Urinary bladder (tissue), 4 donors: ENCODE results near the gene DENND10. TPM values are rescaled to one million over a fixed set of nuclear protein-coding genes. Genes with fewer than 3 reads are reported as not detected.
A peak's percentile ranks its signal among the peaks of the same experiment; 100 is the strongest.

ENCODE experiments used
- DNase-seq: peaks from one replicate; pipeline ENCODE4 v3.0.0-alpha.2; 2015; ENCODE audit errors: extremely low spot score
- H3K27ac ChIP-seq: one replicate; pipeline ENCODE4 v1.5.1; 2013; ENCODE audit warnings: low read depth, mild to moderate bottlenecking, moderate library complexity
- H3K36me3 ChIP-seq: one replicate; pipeline ENCODE4 v1.6.1; 2013; ENCODE audit warnings: mild to moderate bottlenecking, moderate library complexity; ENCODE audit not compliant: insufficient read depth
- H3K4me1 ChIP-seq: one replicate; pipeline ENCODE4 v1.6.1; 2013; ENCODE audit warnings: mild to moderate bottlenecking, moderate library complexity; ENCODE audit not compliant: insufficient read depth
- H3K4me3 ChIP-seq: one replicate; pipeline ENCODE4 v1.5.1; 2013; ENCODE audit warnings: low read depth, low read length
- WGBS: extraction: QIAGEN DNeasy Blood & Tissue Kit; methylation state at CpG from one replicate; pipeline ENCODE4 v1.1.7; 2013; 5-methylcytosine and 5-hydroxymethylcytosine counted together
- polyA plus RNA-seq: library from polyadenylated mRNA; stranded (reverse); fragments of 200-250 nt; gene quantifications from one replicate; pipeline ENCODE4 v1.2.3, GENCODE V29; 2013
- total RNA-seq: library from RNA; depleted of rRNA; stranded (reverse); fragments of >200 nt; gene quantifications from one replicate; pipeline ENCODE4 v1.2.3, GENCODE V29; 2014
- donor health status: healthy with polysubstance abuse.
- donor health status: healthy.

DENND10 gene
- total RNA-seq: 45.7 TPM
- polyA plus RNA-seq: 25.4 TPM

- Histone ChIP-seq H3K36me3 (no peaks in the 10 kb centered on the region), H3K4me1 (no peaks in the 10 kb centered on the region), H3K4me3 (peak within 1 kb of the TSS; percentile 89), H3K27ac (peak within 1 kb of the TSS; percentile 69)
- 1% methylated on average over 91 of the region's 91 CpGs for WGBS
- peak; percentile 55 for DNase-seq
These were observed at the start of gene DENND10 for GRCh38 chr10:119103903-119104653. Gene DENND10, plus strand, starts transcription at chr10:119104113. Its CDS starts 30 bp downstream, at chr10:119104143.

GRCh38 chr10:119055472-119055871 lies 48.4 kb upstream of the DENND10 start:
- Histone ChIP-seq H3K27ac (no peak overlapping the region), H3K4me1 (no peaks in the 10 kb centered on the region), H3K36me3 (peaks cover 18% of the 10 kb centered on the region), H3K4me3 (no peak overlapping the region)
- no peak for DNase-seq
- 88% methylated on average over 1 of the region's 1 CpG for WGBS

GRCh38 chr10:119058010-119058409 lies 45.9 kb upstream of the DENND10 start:
- no peak overlapping the region for H3K27ac ChIP-seq
- H3K4me3 ChIP-seq: no peak overlapping the region
- H3K36me3 ChIP-seq: peaks cover 18% of the 10 kb centered on the region
- no peaks in the 10 kb centered on the region for H3K4me1 ChIP-seq
- no peak for DNase-seq
- 93% methylated on average over 11 of the region's 11 CpGs for WGBS

- Histone ChIP-seq H3K4me3 (no peak overlapping the region), H3K4me1 (no peaks in the 10 kb centered on the region), H3K36me3 (peaks cover 16% of the 10 kb centered on the region), H3K27ac (no peak overlapping the region)
- WGBS: 71% methylated on average over 4 of the region's 4 CpGs
- no peak for DNase-seq
These were observed 44.4 kb upstream of the DENND10 start for GRCh38 chr10:119059557-119059956.

GRCh38 chr10:119060107-119060506 lies 43.8 kb upstream of the DENND10 start:
- Histone ChIP-seq H3K27ac (no peak overlapping the region), H3K36me3 (peaks cover 17% of the 10 kb centered on the region), H3K4me3 (no peak overlapping the region), H3K4me1 (no peaks in the 10 kb centered on the region)
- WGBS: 95% methylated on average over 1 of the region's 1 CpG
- no peak for DNase-seq

- Histone ChIP-seq H3K4me1 (no peaks in the 10 kb centered on the region), H3K27ac (no peak overlapping the region), H3K36me3 (peaks cover 16% of the 10 kb centered on the region), H3K4me3 (no peak overlapping the region)
- DNase-seq: no peak
- WGBS: 87% methylated on average over 1 of the region's 1 CpG
These were observed 42.6 kb upstream of the DENND10 start for GRCh38 chr10:119061352-119061751.

GRCh38 chr10:119061926-119062325 lies 42.0 kb upstream of the DENND10 start:
- DNase-seq: no peak
- WGBS: 93% methylated on average over 2 of the region's 2 CpGs
- Histone ChIP-seq H3K4me3 (no peak overlapping the region), H3K27ac (no peak overlapping the region), H3K36me3 (peaks cover 20% of the 10 kb centered on the region), H3K4me1 (no peaks in the 10 kb centered on the region)

GRCh38 chr10:119070395-119071165 lies 33.3 kb upstream of the DENND10 start:
- DNase-seq: no peak
- WGBS: 91% methylated on average over 9 of the region's 9 CpGs
- no peaks in the 10 kb centered on the region for H3K4me1 ChIP-seq
- no peak overlapping the region for H3K4me3 ChIP-seq
- no peak overlapping the region for H3K27ac ChIP-seq
- H3K36me3 ChIP-seq: peaks cover 9% of the 10 kb centered on the region

- H3K4me1 ChIP-seq: peaks cover 2% of the 10 kb centered on the region
- no peak for DNase-seq
- H3K36me3 ChIP-seq: peaks cover 5% of the 10 kb centered on the region
- H3K4me3 ChIP-seq: no peak overlapping the region
- no peak overlapping the region for H3K27ac ChIP-seq
- 84% methylated on average over 6 of the region's 6 CpGs for WGBS
These were observed 30.3 kb upstream of the DENND10 start for GRCh38 chr10:119073584-119073983.

GRCh38 chr10:119078422-119079179 lies 25.3 kb upstream of the DENND10 start:
- Histone ChIP-seq H3K4me3 (peak overlapping the region; percentile 73), H3K36me3 (no peaks in the 10 kb centered on the region), H3K4me1 (peaks cover 2% of the 10 kb centered on the region), H3K27ac (no peak overlapping the region)
- 37% methylated on average over 10 of the region's 10 CpGs for WGBS
- no peak for DNase-seq

GRCh38 chr10:119079599-119080520 lies 24.1 kb upstream of the DENND10 start:
- DNase-seq: no peak
- Histone ChIP-seq H3K27ac (peak overlapping the region; percentile 98), H3K36me3 (no peaks in the 10 kb centered on the region), H3K4me1 (peaks cover 2% of the 10 kb centered on the region), H3K4me3 (peak overlapping the region; percentile 73)
- under 1% methylated on average over 48 of the region's 48 CpGs for WGBS

- peak within 1 kb of the TSS; percentile 73 for H3K4me3 ChIP-seq
- H3K27ac ChIP-seq: peak within 1 kb of the TSS; percentile 98
- H3K36me3 ChIP-seq: no peaks in the 10 kb centered on the region
- under 1% methylated on average over 74 of the region's 74 CpGs for WGBS
- H3K4me1 ChIP-seq: peaks cover 2% of the 10 kb centered on the region
- peak; percentile 64 for DNase-seq
These were observed 23.2 kb upstream of the DENND10 start, which contains the start of gene EIF3A for GRCh38 chr10:119080521-119081259. Gene EIF3A, minus strand, starts transcription at chr10:119080817. Its CDS starts 141 bp downstream, at chr10:119080676.
